Stomach (tissue), 9 donors: ENCODE data around the gene RBM47. TPM values are rescaled to one million over a fixed set of nuclear protein-coding genes. Genes with fewer than 3 reads are reported as not detected.
A peak's percentile ranks its signal among the peaks of the same experiment; 100 is the strongest.

Source experiments
- DNase-seq, 2 donors: peaks; one replicate each; pipeline versions ENCODE4 v3.0.0 to v3.0.0-alpha.2; 2013 to 2019
- H3K27ac ChIP-seq, 5 donors: fragments of 200-600 bp in 4 of 5; sonication (generic) in 4 of 5; one replicate each; pipeline ENCODE4 v1.5.1; 2013 to 2019; ENCODE audit warnings: mild to moderate bottlenecking in 1 of 5, moderate library complexity in 1 of 5
- H3K27me3 ChIP-seq, 3 donors: fragments of 200-600 bp; sonication (generic); one replicate each; pipeline ENCODE4 v1.5.1; 2017 to 2019; ENCODE audit warnings: mixed run types in 1 of 3
- H3K36me3 ChIP-seq, 4 donors: fragments of 200-600 bp; sonication (generic); 1 replicate in 3 of 4; 2 replicates in 1 of 4; pipeline ENCODE4 v1.5.1; 2016 to 2019
- H3K4me1 ChIP-seq, 4 donors: fragments of 200-600 bp; sonication (generic); one replicate each; pipeline ENCODE4 v1.5.1; 2016 to 2019
- H3K4me3 ChIP-seq, 4 donors: fragments of 200-600 bp; sonication (generic) in 3 of 4; one replicate each; pipeline ENCODE4 v1.5.1; 2016 to 2019; ENCODE audit warnings: mild to moderate bottlenecking in 1 of 4
- H3K9me3 ChIP-seq, 4 donors: fragments of 200-600 bp; sonication (generic); one replicate each; pipeline ENCODE4 v1.5.1; 2016 to 2019
- CTCF ChIP-seq, 7 experiments: fragments of 450-650 bp in 4 of 7; fragments of 200-600 bp in 3 of 7; sonication (generic) in 3 of 7; IDR thresholded peaks; one replicate each; pipeline ENCODE4 v1.5.1; 2016 to 2019; ENCODE audit warnings: antibody characterized with exemption in 7 of 7, control low read depth in 2 of 7, mild to moderate bottlenecking in 1 of 7
- EP300 ChIP-seq: sonication (generic); formaldehyde crosslinking; IDR thresholded peaks from one replicate; pipeline ENCODE4 v1.6.1; 2017; ENCODE audit warnings: antibody characterized with exemption
- POLR2A ChIP-seq, 4 donors: fragments of 450-650 bp; IDR thresholded peaks; one replicate each; pipeline ENCODE4 v1.6.1; 2016; ENCODE audit warnings: antibody characterized with exemption in 4 of 4, control low read depth in 2 of 4, mild to moderate bottlenecking in 1 of 4, moderate library complexity in 1 of 4
- POLR2AphosphoS5 ChIP-seq, 3 donors: sonication (generic); formaldehyde crosslinking; IDR thresholded peaks; one replicate each; pipeline ENCODE4 v1.6.1; 2016; ENCODE audit warnings: antibody characterized with exemption in 3 of 3
- WGBS, 5 donors: extraction: QIAGEN DNeasy Blood & Tissue Kit in 3 of 5; methylation state at CpG; one replicate each; pipeline versions ENCODE4 v1.1.5 to v1.1.7; 2013 to 2018; 5-methylcytosine and 5-hydroxymethylcytosine counted together
- intact Hi-C: fragments of 100-400 bp; cut with DNase I; formaldehyde crosslinking; loops from one replicate; pipeline ENCODE4 v1.15.1; 2023; ENCODE audit warnings: low total_unique reads
- polyA plus RNA-seq, 3 donors: library from polyadenylated mRNA; stranded (reverse); fragments of 200-250 nt; gene quantifications; one replicate each; pipeline ENCODE4 v1.2.3, GENCODE V29; 2013
- total RNA-seq, 5 donors: library from RNA; depleted of rRNA; stranded (reverse); fragments of >200 nt; gene quantifications; one replicate each; pipeline versions ENCODE4 v1.1.0 to v1.2.3, GENCODE V29; 2014 to 2016
- donor health status: healthy with polysubstance abuse.
- donor health status: Bipolar disorder and iron deficiency.
- donor health status: healthy.

Gene RBM47
- total and polyA plus RNA-seq, 8 donors, result 18.5 to 448 (median 160) TPM

GRCh38 chr4:40648742-40649281 lies 19.1 kb upstream of the RBM47 start:
- intact Hi-C loops, result no loop called here
- Histone ChIP-seq H3K4me1 (no peaks in the 10 kb centered on the region), H3K27ac (no peak overlapping the region), H3K36me3 (no peaks in the 10 kb centered on the region), H3K9me3 (no peaks in the 10 kb centered on the region), H3K27me3 (no peaks in the 10 kb centered on the region), H3K4me3 (no peak overlapping the region)
- 63 to 73% (median 67%) methylated on average over 9 of the region's 9 CpGs for WGBS, 5 donors
- TF ChIP-seq EP300 (no peak), POLR2A (IDR thresholded peaks at IDR 0.05) (no peak), CTCF (IDR thresholded peaks at IDR 0.05) (no peak), POLR2AphosphoS5 (IDR thresholded peaks at IDR 0.05) (no peak)
- peak in 1 of 2 donors; percentile 44 for DNase-seq

GRCh38 chr4:40648131-40648530 lies 18.5 kb upstream of the RBM47 start:
- no peak for DNase-seq
- H3K4me3 ChIP-seq, result no peak overlapping the region
- H3K27ac ChIP-seq, result no peak overlapping the region
- no peaks in the 10 kb centered on the region for H3K27me3 ChIP-seq
- H3K36me3 ChIP-seq, result no peaks in the 10 kb centered on the region
- intact Hi-C loops, result no loop called here
- H3K4me1 ChIP-seq, result no peaks in the 10 kb centered on the region
- no peaks in the 10 kb centered on the region for H3K9me3 ChIP-seq
- no peak for TF ChIP-seq EP300
- no peak for TF ChIP-seq POLR2A (IDR thresholded peaks at IDR 0.05)

- no peaks in the 10 kb centered on the region for H3K36me3 ChIP-seq
- H3K9me3 ChIP-seq, result no peaks in the 10 kb centered on the region
- no peaks in the 10 kb centered on the region for H3K4me1 ChIP-seq
- no peak for DNase-seq
- H3K4me3 ChIP-seq, result no peak overlapping the region
- TF ChIP-seq POLR2A (IDR thresholded peaks at IDR 0.05) (no peak), CTCF (IDR thresholded peaks at IDR 0.05) (no peak), EP300 (no peak), POLR2AphosphoS5 (IDR thresholded peaks at IDR 0.05) (no peak)
- no peaks in the 10 kb centered on the region for H3K27me3 ChIP-seq
- intact Hi-C loops, result no loop called here
- no peak overlapping the region for H3K27ac ChIP-seq
Measured at GRCh38 chr4:40645586-40645985, 15.9 kb upstream of the RBM47 start.

- peak overlapping the region in 2 of 5 donors; percentile 92 to 98 for H3K27ac ChIP-seq
Measured at GRCh38 chr4:40632080-40632479, 2.4 kb upstream of the RBM47 start.

More at GRCh38 chr4:40632080-40632479, 2.4 kb upstream of the RBM47 start:
- peaks cover 0 to 4% (median 0%) of the 10 kb centered on the region in 3 donors for H3K27me3 ChIP-seq
- WGBS, 5 donors, result 64 to 78% (median 66%) methylated on average over 5 of the region's 5 CpGs
- intact Hi-C loops, result no loop called here
- TF ChIP-seq CTCF (IDR thresholded peaks at IDR 0.05) (no peak), POLR2A (IDR thresholded peaks at IDR 0.05) (no peak), EP300 (no peak), POLR2AphosphoS5 (IDR thresholded peaks at IDR 0.05) (no peak)
- no peak overlapping the region for H3K4me3 ChIP-seq
- peaks cover 9 to 36% (median 25%) of the 10 kb centered on the region in 4 donors for H3K4me1 ChIP-seq
- no peaks in the 10 kb centered on the region for H3K36me3 ChIP-seq
- H3K9me3 ChIP-seq, result no peaks in the 10 kb centered on the region
- DNase-seq, result peak in 1 of 2 donors; percentile 32
